GM18858 (cell line): ENCODE results near the gene TNFRSF14.
"Not testable (repeated sequence)": the region's sequence is repeated elsewhere in the genome, so short reads cannot be mapped to it uniquely, and the experiment has no call there.

Experiments
- ATAC-seq: cut with Tn5 transposase; IDR thresholded peaks from one replicate; pipeline ENCODE4 v1.9.1; 2021; ENCODE audit not compliant: unreplicated experiment

TNFRSF14 gene

GRCh38 chr1:2566101-2567045, 10.2 kb downstream of the TNFRSF14 start:
- ATAC-seq = no peak

GRCh38 chr1:2567083-2567679, 11.0 kb downstream of the TNFRSF14 start:
- no peak for ATAC-seq

- not testable (repeated sequence) for ATAC-seq
These were observed 12.1 kb downstream of the TNFRSF14 start for GRCh38 chr1:2568187-2568816.

GRCh38 chr1:2569060-2569459, 12.9 kb downstream of the TNFRSF14 start:
- no peak for ATAC-seq

- ATAC-seq = not testable (repeated sequence)
These were observed 13.5 kb downstream of the TNFRSF14 start for GRCh38 chr1:2569703-2570102.

- ATAC-seq = no peak
These were observed 14.2 kb downstream of the TNFRSF14 start for GRCh38 chr1:2570332-2570731.

- no peak for ATAC-seq
These were observed 15.2 kb downstream of the TNFRSF14 start for GRCh38 chr1:2571348-2571747.

GRCh38 chr1:2573250-2573920, 17.2 kb downstream of the TNFRSF14 start:
- no peak for ATAC-seq

GRCh38 chr1:2574350-2574749, 18.2 kb downstream of the TNFRSF14 start:
- no peak for ATAC-seq

- no peak for ATAC-seq
These were observed 19.9 kb downstream of the TNFRSF14 start for GRCh38 chr1:2575801-2576663.

- not testable (repeated sequence) for ATAC-seq
These were observed 21.4 kb downstream of the TNFRSF14 start for GRCh38 chr1:2577565-2578075.

GRCh38 chr1:2578758-2579118, 22.6 kb downstream of the TNFRSF14 start:
- no peak for ATAC-seq

GRCh38 chr1:2580691-2581090, 24.5 kb downstream of the TNFRSF14 start:
- ATAC-seq = no peak

GRCh38 chr1:2582391-2582790, 26.2 kb downstream of the TNFRSF14 start:
- ATAC-seq = no peak

GRCh38 chr1:2583331-2583791, 27.2 kb downstream of the TNFRSF14 start:
- no peak for ATAC-seq

GRCh38 chr1:2583871-2584351, 27.7 kb downstream of the TNFRSF14 start:
- no peak for ATAC-seq

GRCh38 chr1:2584686-2585317, 28.6 kb downstream of the TNFRSF14 start:
- no peak for ATAC-seq

- ATAC-seq = no peak
These were observed 29.3 kb downstream of the TNFRSF14 start for GRCh38 chr1:2585318-2586092.
